ENCODE data around the gene HMBS.

HMBS gene

GRCh38 chr11:119107538-119108145, 23.0 kb downstream of the HMBS start:
- no peaks in the 10 kb centered on the region for H3K27me3 ChIP-seq
- H3K36me3 ChIP-seq = peaks cover 12 to 22% (median 22%) of the 10 kb centered on the region in 3 donors
- no peaks in the 10 kb centered on the region for H3K9me3 ChIP-seq
- peak overlapping the region; percentile 70 to 88 for H3K27ac ChIP-seq
- intact Hi-C loops (cut with DNase I; ENCODE audit: low total_unique reads) = loop anchor here (10.0 kb wide), 1 partner anchor 217 kb away; no protein-coding TSS in a partner anchor
- peak overlapping the region; percentile 77 to 95 for H3K4me3 ChIP-seq
- DNase-seq = no peak
- peaks cover 0 to 43% (median 23%) of the 10 kb centered on the region in 4 donors for H3K4me1 ChIP-seq
- TF ChIP-seq, protein P1, sequence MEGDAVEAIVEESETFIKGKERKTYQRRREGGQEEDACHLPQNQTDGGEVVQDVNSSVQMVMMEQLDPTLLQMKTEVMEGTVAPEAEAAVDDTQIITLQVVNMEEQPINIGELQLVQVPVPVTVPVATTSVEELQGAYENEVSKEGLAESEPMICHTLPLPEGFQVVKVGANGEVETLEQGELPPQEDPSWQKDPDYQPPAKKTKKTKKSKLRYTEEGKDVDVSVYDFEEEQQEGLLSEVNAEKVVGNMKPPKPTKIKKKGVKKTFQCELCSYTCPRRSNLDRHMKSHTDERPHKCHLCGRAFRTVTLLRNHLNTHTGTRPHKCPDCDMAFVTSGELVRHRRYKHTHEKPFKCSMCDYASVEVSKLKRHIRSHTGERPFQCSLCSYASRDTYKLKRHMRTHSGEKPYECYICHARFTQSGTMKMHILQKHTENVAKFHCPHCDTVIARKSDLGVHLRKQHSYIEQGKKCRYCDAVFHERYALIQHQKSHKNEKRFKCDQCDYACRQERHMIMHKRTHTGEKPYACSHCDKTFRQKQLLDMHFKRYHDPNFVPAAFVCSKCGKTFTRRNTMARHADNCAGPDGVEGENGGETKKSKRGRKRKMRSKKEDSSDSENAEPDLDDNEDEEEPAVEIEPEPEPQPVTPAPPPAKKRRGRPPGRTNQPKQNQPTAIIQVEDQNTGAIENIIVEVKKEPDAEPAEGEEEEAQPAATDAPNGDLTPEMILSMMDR (IDR thresholded peaks at IDR 0.05) = no peak

GRCh38 chr11:119108146-119108856, 23.6 kb downstream of the HMBS start:
- H3K4me3 ChIP-seq = peak overlapping the region; percentile 77 to 95
- H3K27ac ChIP-seq = peak overlapping the region; percentile 70 to 88
- TF ChIP-seq, protein P1 (IDR thresholded peaks at IDR 0.05) = no peak
- intact Hi-C loops (cut with DNase I; ENCODE audit: low total_unique reads) = loop anchor here (10.0 kb wide), 1 partner anchor 216 kb away; no protein-coding TSS in a partner anchor
- H3K27me3 ChIP-seq = no peaks in the 10 kb centered on the region
- peaks cover 12 to 29% (median 29%) of the 10 kb centered on the region in 3 donors for H3K36me3 ChIP-seq
- DNase-seq = no peak
- no peaks in the 10 kb centered on the region for H3K9me3 ChIP-seq
- peaks cover 0 to 36% (median 18%) of the 10 kb centered on the region in 4 donors for H3K4me1 ChIP-seq

DNA sequence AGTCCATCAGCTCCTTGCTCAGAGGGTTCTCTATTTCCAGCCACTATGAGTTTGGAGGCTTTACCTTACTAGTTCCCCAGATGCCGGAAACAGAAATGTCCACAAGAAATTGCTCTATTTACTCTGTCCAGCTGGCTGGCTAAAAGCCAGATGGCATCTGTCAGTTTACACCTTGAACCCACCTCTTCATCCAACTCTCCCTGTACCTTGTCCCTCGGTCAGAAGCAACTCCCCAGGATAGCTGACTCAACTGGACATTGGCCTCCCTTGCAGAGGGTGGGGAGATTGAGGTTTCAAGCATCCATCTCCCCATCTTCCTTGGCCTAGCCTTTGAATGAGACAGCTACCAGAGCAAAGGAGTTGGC, 24.2 kb downstream of the HMBS start:
- Histone ChIP-seq H3K4me1 (peaks cover 0 to 31% (median 16%) of the 10 kb centered on the region in 4 donors), H3K27me3 (no peaks in the 10 kb centered on the region), H3K27ac (peak overlapping the region in 1 of 2 donors; percentile 88), H3K4me3 (peak overlapping the region; percentile 77 to 95), H3K9me3 (no peaks in the 10 kb centered on the region), H3K36me3 (peaks cover 15 to 34% (median 34%) of the 10 kb centered on the region in 3 donors)
- intact Hi-C loops (cut with DNase I; ENCODE audit: low total_unique reads) = loop anchor here (10.0 kb wide), 1 partner anchor 216 kb away; no protein-coding TSS in a partner anchor
- TF ChIP-seq, protein P1 (IDR thresholded peaks at IDR 0.05) = no peak
- no peak for DNase-seq

GRCh38 chr11:119109843-119110242, 25.2 kb downstream of the HMBS start:
- intact Hi-C loops (cut with DNase I; ENCODE audit: low total_unique reads) = loop anchor here (10.0 kb wide), 1 partner anchor 215 kb away; no protein-coding TSS in a partner anchor
- H3K36me3 ChIP-seq = peaks cover 15 to 44% (median 42%) of the 10 kb centered on the region in 3 donors

DNA sequence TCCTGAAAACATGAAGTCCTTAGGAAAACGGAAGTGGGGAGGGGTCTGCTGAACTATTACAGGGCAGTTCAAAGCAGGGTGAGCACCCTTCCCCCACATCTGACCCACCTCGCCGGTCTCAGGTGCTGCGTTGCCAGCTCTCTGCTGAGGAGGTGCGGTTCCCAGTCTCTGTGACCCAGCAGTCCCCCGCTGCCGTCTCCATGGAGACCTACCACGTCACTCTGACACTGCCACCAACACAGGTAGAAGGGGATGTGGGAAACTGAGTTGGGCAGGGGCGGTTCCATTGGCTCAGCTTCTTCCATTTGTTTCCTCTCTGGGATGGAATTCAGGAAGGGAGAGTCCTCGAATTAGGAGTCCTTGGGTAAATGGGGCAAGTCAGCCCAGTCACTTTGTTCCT, 25.8 kb downstream of the HMBS start:
- intact Hi-C loops (cut with DNase I; ENCODE audit: low total_unique reads) = no loop called here
- Histone ChIP-seq H3K4me3 (no peak overlapping the region), H3K9me3 (no peaks in the 10 kb centered on the region), H3K36me3 (peaks cover 15 to 50% (median 42%) of the 10 kb centered on the region in 3 donors), H3K27ac (no peak overlapping the region), H3K27me3 (no peaks in the 10 kb centered on the region), H3K4me1 (peaks cover 0 to 30% (median 16%) of the 10 kb centered on the region in 4 donors)
- DNase-seq = no peak
- TF ChIP-seq, protein P1 (IDR thresholded peaks at IDR 0.05) = no peak

More at GRCh38 chr11:119109843-119110242, 25.2 kb downstream of the HMBS start:
- H3K9me3 ChIP-seq = no peaks in the 10 kb centered on the region
- no peak for DNase-seq
- no peak overlapping the region for H3K4me3 ChIP-seq
- peaks cover 0 to 30% (median 16%) of the 10 kb centered on the region in 4 donors for H3K4me1 ChIP-seq
- TF ChIP-seq, protein P1 (IDR thresholded peaks at IDR 0.05) = no peak
- H3K27me3 ChIP-seq = no peaks in the 10 kb centered on the region
- no peak overlapping the region for H3K27ac ChIP-seq
